HepG2 (cell line): Measurements from ENCODE around the gene SFMBT1.

Experiments
- HNRNPUL1 ChIP-seq: fragments of 200-400 bp; formaldehyde crosslinking; IDR thresholded peaks from 2 replicates; pipeline ENCODE4 v1.6.1; 2017; ENCODE audit warnings: low read depth, mild to moderate bottlenecking, low read length, moderate library complexity
- NFE2L2 ChIP-seq: fragments of 150-350 bp; IDR thresholded peaks from 2 replicates; pipeline ENCODE4 v1.6.1; 2014; ENCODE audit warnings: low read length
- PHB2 ChIP-seq: fragments of 450-650 bp; IDR thresholded peaks from 2 replicates; pipeline ENCODE4 v1.6.1; 2018; ENCODE audit not compliant: partially characterized antibody
- TF ChIP-seq, protein P1 (sequence below): sonication (generic); formaldehyde crosslinking; IDR thresholded peaks from 2 replicates; pipeline ENCODE4 v1.5.0; 2020; ENCODE audit warnings: missing genetic modification reagents
- TF ChIP-seq, protein P2 (sequence below): sonication (generic); formaldehyde crosslinking; IDR thresholded peaks from 2 replicates; pipeline ENCODE4 v1.8.1; 2023; ENCODE audit warnings: mild to moderate bottlenecking, missing genetic modification reagents, borderline replicate concordance
- TF ChIP-seq, protein P3 (sequence below): sonication (generic); formaldehyde crosslinking; IDR thresholded peaks from one replicate; pipeline ENCODE4 v1.5.1; 2020; ENCODE audit warnings: mild to moderate bottlenecking, missing genetic modification reagents; ENCODE audit errors: not compliant biosample characterization
- TF ChIP-seq, protein P4 (sequence below), 2 experiments: sonication (generic) in 1 of 2; formaldehyde crosslinking in 1 of 2; IDR thresholded peaks; 2 replicates each; pipeline versions ENCODE4 v1.4.0 to v1.6.1; 2016 to 2020; ENCODE audit warnings: borderline replicate concordance in 1 of 2, low read depth in 1 of 2, mild to moderate bottlenecking in 1 of 2, missing genetic modification reagents in 1 of 2
- TF ChIP-seq, protein P5 (sequence below): sonication (generic); formaldehyde crosslinking; IDR thresholded peaks from 2 replicates; pipeline ENCODE4 v1.4.0; 2020; ENCODE audit warnings: low read depth, missing genetic modification reagents

DNA sequence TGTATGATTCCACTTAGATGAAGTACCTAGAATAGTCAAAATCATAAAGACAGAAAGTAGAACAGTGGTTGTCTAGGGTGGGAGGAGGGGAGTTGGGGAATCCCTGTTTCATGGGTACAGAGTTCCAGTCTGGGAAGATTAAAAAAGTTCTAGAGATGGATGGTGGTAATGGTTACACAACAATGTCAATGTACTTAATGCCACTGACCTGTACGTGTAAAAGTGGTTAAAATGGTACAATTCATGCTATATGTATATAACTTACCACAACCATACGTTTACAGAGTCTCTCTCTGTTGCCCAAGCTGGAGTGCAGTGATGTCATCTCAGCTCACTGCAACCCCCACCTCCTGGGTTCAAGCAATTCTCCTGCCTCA lies 6.5 kb downstream of the SFMBT1 start:
- TF ChIP-seq NFE2L2 (no peak), HNRNPUL1 (no peak), PHB2 (no peak)
- TF ChIP-seq, protein P1, sequence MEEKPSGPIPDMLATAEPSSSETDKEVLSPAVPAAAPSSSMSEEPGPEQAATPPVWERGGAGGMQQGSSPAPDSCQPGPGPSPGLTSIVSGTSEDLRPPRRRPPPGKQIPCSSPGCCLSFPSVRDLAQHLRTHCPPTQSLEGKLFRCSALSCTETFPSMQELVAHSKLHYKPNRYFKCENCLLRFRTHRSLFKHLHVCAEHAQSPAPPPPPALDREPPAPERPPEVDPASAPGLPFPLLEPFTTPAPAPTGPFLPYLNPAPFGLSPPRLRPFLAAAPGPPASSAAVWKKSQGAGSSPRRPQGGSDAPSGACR (CRISPR knock-in tag) = no peak
- TF ChIP-seq, protein P2, sequence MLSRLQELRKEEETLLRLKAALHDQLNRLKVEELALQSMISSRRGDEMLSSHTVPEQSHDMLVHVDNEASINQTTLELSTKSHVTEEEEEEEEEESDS (CRISPR knock-in tag) = no peak
- TF ChIP-seq, protein P3, sequence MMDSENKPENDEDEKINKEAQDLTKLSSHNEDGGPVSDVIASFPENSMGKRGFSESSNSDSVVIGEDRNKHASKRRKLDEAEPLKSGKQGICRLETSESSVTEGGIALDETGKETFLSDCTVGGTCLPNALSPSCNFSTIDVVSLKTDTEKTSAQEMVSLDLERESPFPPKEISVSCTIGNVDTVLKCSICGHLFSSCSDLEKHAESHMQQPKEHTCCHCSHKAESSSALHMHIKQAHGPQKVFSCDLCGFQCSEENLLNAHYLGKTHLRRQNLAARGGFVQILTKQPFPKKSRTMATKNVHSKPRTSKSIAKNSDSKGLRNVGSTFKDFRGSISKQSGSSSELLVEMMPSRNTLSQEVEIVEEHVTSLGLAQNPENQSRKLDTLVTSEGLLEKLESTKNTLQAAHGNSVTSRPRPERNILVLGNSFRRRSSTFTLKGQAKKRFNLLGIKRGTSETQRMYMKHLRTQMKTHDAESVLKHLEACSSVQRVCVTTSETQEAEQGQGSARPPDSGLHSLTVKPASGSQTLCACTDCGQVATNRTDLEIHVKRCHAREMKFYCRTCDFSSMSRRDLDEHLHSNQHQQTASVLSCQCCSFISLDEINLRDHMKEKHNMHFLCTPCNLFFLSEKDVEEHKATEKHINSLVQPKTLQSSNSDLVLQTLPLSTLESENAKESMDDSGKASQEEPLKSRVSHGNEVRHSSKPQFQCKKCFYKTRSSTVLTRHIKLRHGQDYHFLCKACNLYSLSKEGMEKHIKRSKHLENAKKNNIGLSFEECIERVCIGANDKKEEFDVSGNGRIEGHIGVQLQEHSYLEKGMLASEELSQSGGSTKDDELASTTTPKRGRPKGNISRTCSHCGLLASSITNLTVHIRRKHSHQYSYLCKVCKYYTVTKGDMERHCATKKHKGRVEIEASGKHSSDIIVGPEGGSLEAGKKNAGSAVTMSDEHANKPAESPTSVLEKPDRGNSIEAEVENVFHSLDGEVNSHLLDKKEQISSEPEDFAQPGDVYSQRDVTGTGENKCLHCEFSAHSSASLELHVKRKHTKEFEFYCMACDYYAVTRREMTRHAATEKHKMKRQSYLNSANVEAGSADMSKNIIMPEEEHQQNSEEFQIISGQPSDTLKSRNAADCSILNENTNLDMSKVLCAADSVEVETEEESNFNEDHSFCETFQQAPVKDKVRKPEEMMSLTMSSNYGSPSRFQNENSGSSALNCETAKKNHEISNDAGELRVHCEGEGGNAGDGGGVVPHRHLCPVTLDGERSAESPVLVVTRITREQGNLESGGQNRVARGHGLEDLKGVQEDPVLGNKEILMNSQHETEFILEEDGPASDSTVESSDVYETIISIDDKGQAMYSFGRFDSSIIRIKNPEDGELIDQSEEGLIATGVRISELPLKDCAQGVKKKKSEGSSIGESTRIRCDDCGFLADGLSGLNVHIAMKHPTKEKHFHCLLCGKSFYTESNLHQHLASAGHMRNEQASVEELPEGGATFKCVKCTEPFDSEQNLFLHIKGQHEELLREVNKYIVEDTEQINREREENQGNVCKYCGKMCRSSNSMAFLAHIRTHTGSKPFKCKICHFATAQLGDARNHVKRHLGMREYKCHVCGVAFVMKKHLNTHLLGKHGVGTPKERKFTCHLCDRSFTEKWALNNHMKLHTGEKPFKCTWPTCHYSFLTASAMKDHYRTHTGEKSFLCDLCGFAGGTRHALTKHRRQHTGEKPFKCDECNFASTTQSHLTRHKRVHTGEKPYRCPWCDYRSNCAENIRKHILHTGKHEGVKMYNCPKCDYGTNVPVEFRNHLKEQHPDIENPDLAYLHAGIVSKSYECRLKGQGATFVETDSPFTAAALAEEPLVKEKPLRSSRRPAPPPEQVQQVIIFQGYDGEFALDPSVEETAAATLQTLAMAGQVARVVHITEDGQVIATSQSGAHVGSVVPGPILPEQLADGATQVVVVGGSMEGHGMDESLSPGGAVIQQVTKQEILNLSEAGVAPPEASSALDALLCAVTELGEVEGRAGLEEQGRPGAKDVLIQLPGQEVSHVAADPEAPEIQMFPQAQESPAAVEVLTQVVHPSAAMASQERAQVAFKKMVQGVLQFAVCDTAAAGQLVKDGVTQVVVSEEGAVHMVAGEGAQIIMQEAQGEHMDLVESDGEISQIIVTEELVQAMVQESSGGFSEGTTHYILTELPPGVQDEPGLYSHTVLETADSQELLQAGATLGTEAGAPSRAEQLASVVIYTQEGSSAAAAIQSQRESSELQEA = no peak
- TF ChIP-seq, protein P4, sequence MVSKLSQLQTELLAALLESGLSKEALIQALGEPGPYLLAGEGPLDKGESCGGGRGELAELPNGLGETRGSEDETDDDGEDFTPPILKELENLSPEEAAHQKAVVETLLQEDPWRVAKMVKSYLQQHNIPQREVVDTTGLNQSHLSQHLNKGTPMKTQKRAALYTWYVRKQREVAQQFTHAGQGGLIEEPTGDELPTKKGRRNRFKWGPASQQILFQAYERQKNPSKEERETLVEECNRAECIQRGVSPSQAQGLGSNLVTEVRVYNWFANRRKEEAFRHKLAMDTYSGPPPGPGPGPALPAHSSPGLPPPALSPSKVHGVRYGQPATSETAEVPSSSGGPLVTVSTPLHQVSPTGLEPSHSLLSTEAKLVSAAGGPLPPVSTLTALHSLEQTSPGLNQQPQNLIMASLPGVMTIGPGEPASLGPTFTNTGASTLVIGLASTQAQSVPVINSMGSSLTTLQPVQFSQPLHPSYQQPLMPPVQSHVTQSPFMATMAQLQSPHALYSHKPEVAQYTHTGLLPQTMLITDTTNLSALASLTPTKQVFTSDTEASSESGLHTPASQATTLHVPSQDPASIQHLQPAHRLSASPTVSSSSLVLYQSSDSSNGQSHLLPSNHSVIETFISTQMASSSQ (IDR thresholded peaks at IDR 0.05; ENCODE audit: low read depth) = no peak
- TF ChIP-seq, protein P4 (CRISPR knock-in tag; IDR thresholded peaks at IDR 0.05; ENCODE audit: borderline replicate concordance) = no peak
- TF ChIP-seq, protein P5, sequence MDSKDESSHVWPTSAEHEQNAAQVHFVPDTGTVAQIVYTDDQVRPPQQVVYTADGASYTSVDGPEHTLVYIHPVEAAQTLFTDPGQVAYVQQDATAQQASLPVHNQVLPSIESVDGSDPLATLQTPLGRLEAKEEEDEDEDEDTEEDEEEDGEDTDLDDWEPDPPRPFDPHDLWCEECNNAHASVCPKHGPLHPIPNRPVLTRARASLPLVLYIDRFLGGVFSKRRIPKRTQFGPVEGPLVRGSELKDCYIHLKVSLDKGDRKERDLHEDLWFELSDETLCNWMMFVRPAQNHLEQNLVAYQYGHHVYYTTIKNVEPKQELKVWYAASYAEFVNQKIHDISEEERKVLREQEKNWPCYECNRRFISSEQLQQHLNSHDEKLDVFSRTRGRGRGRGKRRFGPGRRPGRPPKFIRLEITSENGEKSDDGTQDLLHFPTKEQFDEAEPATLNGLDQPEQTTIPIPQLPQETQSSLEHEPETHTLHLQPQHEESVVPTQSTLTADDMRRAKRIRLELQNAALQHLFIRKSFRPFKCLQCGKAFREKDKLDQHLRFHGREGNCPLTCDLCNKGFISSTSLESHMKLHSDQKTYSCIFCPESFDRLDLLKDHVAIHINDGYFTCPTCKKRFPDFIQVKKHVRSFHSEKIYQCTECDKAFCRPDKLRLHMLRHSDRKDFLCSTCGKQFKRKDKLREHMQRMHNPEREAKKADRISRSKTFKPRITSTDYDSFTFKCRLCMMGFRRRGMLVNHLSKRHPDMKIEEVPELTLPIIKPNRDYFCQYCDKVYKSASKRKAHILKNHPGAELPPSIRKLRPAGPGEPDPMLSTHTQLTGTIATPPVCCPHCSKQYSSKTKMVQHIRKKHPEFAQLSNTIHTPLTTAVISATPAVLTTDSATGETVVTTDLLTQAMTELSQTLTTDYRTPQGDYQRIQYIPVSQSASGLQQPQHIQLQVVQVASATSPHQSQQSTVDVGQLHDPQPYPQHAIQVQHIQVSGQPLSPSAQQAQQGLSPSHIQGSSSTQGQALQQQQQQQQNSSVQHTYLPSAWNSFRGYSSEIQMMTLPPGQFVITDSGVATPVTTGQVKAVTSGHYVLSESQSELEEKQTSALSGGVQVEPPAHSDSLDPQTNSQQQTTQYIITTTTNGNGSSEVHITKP (CRISPR knock-in tag) = no peak
